HEK293T (cell line): Measurements from ENCODE around the gene ADORA2B.

Experiments used
- ARNT ChIP-seq: fragments of 450-650 bp; IDR thresholded peaks from 2 replicates; pipeline ENCODE4 v1.6.1; 2017; ENCODE audit warnings: mild to moderate bottlenecking
- CTBP1 ChIP-seq: fragments of 450-650 bp; IDR thresholded peaks from 2 replicates; pipeline ENCODE4 v1.6.1; 2016; ENCODE audit warnings: borderline replicate concordance
- ELF4 ChIP-seq: fragments of 450-650 bp; IDR thresholded peaks from 2 replicates; pipeline ENCODE4 v1.6.1; 2017; ENCODE audit warnings: antibody characterized with exemption
- FOXA1 ChIP-seq: fragments of 450-650 bp; IDR thresholded peaks from 2 replicates; pipeline ENCODE4 v1.6.1; 2016; ENCODE audit warnings: mild to moderate bottlenecking
- FOXM1 ChIP-seq: fragments of 450-650 bp; IDR thresholded peaks from 2 replicates; pipeline ENCODE4 v1.6.1; 2017; ENCODE audit warnings: mild to moderate bottlenecking, borderline replicate concordance
- LEF1 ChIP-seq: fragments of 450-650 bp; IDR thresholded peaks from 2 replicates; pipeline ENCODE4 v1.6.1; 2017; ENCODE audit warnings: mild to moderate bottlenecking, borderline replicate concordance
- TARDBP ChIP-seq: fragments of 450-650 bp; IDR thresholded peaks from 2 replicates; pipeline ENCODE4 v1.6.1; 2016
- ZNF384 ChIP-seq: fragments of 450-650 bp; IDR thresholded peaks from 2 replicates; pipeline ENCODE4 v1.6.1; 2016

- TF ChIP-seq CTBP1 (no peak), ARNT (no peak), ELF4 (no peak), TARDBP (no peak), ZNF384 (no peak), FOXM1 (no peak), FOXA1 (no peak), LEF1 (no peak)
Observed at GRCh38 chr17:15913826-15914225, 31.1 kb upstream of the ADORA2B start.
